IPS-NIHi7 (cell line): ENCODE measurements around the gene IFNA6.

ENCODE experiments used
- DNase-seq: peaks from one replicate; pipeline ENCODE4 v3.0.0; 2012; ENCODE audit warnings: mixed read lengths; ENCODE audit errors: extremely low spot score

The IFNA6 gene

DNA sequence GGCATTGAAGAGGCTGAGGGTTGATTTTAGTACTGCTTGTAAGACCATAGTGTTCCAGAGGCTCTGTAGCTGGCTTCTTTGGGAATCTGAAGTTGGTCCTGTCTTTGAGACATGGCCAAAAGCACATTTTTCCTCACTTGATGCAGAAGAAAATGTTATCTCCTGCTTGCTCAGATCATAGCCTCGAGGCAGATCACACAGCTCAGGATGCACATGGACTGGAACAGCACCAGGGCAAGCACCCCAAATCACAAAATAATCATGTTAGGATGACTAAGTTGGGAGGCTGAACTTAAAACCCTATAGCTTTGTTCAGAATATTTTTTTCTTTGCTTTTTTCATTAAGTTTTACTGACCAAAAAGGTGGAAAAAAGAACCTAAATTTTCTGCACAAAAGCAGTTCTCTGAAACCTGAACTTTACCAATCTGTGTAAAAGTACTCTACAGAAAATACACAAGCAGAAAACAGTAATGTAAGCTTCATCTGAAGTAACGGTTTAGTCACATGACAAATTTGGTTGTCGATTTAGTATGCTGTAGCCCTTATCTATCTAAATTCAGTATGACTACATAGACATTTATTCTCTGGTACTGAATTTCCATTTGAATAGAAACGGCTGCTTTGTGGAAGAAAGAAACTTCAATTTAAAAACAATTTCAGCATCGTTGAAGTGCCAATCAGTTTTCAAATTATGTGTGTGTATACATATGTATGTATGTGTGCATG is 18.8 kb downstream of the IFNA6 start:
- no peak for DNase-seq

DNA sequence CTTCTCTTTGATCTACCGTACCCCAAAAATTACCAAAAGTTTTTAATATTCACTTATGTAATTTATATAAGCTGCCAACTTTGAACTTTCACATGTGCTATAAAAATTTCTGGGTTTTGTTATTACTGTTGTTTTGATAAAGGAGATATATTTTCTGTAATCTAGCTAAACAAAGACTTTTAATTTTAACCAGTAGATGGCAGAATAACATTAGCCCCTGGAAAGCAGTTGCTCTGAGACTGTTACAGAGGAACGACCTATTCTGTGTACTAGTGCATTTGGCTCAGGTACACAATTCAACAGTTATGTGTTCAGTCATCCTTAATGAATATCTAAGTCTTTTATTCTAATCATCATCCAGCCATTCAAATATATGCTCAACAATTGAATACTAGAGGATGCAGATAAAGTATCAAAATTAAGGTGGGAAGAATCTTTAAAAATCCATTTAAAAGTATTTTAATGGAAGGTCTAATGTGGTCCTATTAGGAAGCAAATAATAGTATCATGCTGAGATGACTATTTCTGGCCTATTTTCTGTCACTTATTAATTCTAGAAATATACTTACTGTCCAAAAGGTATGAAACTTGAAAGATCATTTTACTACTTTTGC is 24.1 kb downstream of the IFNA6 start:
- peak; percentile 25 for DNase-seq

DNA sequence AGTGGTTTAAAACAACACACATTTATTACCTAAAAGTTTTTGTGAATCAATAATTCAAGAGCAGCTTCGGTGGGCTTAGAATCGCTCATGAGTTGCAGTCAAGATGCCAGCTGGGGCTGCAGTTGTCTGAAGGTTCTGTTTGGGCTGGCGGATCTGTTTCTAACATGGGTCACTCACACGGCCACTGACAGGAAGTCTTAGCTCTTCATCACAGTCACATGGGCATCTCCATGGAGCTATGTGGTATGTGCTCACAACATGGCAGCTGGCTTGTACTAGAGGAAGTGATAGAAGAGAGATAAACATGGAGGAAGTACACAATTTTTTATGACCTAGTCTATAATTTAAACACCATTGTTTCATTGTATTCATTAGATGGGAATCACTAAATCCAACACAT is 26.6 kb downstream of the IFNA6 start:
- no peak for DNase-seq

DNA sequence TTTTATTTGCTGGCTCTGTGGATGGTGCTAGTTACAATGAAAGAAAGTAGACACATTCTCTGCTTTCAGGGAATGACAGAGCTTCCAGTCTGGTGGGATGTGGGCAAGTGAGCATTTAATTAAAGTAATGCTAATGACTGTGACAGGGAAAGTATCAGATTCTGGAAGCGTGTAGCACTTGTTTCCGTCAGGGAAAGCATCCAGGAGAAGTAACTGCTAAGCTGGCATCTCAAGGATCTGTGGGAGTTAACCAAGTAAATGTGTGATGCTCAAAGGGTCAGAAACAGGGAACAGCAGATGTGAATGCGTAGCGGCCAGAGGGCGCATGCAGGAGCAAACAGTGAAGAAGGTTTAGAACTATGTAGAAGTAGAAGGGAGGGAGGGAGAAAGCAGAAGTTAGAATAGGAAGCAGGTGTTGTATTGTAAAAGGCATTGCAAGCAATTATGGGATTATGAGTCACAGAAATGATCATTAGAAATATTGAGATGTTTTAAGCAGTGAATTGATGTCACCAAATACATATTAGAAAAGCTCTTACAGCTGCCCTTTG is 27.7 kb downstream of the IFNA6 start:
- DNase-seq = no peak

DNA sequence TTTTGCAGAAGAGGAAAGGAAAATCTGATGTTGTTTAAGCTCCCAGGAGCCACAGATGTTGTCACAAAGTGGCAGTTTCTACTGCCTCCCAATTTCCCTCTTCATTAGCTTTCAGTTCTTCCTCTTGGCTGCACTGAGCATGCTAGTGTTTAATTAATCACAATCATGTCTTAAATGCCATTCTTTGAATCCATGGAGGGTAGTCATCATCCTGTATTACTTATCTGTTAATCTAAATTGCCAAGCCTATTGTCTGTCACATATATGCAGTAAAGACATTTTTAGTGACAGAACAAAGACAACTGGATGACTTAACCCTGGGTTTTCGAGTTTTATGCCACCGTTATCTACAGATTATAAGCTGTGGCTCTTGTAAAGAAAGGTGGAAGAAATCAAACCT is 30.2 kb downstream of the IFNA6 start:
- DNase-seq = no peak

DNA sequence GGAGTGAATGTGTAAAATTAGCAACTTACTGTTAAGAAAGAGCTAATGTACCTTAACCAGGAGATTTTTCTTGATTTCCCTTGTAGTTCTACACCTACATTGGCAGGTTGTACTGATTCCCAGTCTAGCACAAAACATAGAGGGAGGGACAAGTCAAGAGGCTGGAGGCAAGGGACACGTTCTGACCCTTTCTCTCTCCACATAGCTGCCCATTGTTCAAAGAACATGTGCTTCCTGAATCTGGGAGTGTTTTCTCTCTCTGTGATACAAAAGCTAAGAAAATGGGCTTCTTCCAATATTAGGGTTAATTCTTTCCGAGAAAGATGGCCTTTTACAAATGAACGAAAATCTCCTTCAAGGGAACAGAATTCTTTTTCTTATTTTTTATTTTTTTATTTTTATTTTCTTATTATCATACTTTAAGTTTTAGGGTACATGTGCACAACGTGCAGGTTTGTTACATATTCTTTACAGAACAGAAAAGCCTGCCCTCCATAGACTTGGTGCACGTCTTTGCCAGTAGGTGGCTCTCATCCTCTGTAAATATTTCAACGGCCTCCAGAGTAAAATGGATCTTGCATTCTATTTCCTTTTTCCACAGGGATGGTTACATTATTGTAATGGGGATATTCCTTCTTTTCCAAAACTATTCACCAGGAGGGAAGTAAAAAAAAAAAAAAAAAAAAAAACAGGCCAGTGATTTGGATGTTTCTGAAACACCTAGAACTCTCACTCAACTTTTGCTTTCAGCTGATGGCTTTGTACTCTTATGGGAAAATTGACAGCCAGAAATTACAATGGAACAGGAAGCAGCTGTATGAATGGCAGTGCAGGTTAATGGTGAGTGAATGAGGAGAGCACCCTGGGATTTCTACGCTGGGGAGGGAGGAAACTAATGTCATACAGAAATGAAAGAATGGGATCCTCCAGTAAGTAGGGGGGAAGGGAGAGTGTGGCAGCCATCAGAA is 32.4 kb downstream of the IFNA6 start:
- peak; percentile 36 for DNase-seq

DNA sequence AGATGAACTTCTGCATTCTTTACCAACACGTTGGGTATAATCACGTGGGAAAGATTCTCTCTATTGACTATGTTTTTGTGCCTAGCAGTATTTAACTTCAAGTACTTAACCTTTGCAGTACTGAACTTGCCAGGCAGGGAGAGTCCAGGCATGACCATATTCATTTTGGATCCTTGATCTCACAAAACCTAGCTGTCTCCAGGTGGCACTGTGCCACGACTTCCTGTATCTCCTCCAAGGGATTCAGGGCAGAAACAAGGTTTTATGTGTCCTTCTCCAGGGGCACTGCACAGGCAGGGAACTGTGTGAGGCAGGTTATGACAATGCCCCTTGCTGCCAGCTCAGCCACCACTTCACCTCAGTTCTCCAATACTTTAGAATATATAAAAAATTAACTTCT is 33.8 kb downstream of the IFNA6 start:
- no peak for DNase-seq

DNA sequence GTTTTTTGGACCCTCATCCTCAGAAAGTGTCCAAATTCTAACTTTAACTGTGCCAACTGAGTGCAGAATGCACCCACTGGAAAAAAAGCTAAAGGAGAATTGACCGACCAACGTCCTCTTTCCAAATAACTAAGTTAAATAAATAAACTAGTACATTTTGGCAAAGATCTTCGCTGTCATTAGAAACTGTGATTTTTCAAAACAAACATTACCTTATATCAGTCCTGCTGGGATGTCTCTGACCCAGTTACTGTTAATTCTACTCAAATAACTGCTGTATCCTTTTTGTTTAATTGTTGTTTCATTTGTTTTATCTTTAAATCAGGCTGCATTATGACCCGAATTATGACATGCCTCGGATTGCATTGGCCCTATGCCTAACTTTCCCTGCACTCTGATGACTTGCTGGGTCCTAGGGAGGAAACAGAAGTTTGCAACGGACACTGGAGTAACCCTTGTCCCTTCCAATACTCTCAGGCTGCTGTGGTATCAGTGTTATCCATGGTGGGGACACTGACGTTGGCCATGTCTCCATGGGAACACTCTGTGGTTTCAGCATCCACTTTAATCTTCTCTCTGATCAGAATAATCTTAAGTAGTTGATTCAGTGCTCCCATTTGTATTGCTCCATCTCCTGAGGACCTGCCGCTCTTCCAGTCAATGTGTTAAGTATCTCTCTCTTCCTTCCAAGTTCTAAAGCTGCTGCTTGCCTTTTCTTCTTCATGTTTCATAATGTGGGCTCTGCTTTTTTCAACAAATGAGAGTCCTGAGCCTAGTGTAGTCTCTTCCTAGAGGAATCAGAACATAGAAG is 34.5 kb downstream of the IFNA6 start:
- DNase-seq = no peak

DNA sequence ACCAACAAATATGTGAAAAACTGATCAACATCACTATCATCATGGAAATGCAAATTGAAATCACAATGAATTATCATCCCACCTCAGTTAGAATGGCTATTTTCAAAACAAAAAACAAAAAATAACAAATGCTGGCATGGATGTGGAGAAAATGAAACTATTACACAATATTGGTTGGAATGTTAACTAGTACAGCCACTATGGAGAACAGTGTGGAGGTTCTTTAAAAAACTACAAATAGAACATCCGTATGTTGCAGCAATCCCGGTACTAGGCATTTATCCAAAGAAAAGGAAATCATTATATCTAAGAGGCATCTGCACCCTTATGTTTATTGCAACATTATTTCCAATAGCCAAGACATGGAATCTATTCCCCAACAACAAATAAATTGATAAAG is 36.5 kb downstream of the IFNA6 start:
- DNase-seq = no peak

DNA sequence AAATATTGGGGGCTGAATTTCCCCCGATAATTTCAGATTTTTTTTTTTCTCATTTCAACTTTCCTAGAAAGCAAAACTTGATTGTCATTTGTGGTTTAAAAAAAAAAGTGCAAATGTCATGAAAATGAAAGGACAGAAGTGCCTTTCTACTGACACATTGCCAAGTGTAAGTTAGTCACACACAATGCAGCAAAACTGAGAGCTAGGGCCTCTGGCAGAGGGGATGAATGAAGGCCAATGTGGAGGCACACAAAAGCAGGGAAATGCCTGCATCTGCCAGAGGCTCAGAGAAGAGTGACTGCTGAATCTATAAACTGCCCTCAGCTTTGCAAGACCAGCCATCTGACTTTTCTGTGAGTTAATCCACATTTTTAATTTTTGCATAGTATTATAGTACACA is 38.8 kb downstream of the IFNA6 start:
- no peak for DNase-seq

DNA sequence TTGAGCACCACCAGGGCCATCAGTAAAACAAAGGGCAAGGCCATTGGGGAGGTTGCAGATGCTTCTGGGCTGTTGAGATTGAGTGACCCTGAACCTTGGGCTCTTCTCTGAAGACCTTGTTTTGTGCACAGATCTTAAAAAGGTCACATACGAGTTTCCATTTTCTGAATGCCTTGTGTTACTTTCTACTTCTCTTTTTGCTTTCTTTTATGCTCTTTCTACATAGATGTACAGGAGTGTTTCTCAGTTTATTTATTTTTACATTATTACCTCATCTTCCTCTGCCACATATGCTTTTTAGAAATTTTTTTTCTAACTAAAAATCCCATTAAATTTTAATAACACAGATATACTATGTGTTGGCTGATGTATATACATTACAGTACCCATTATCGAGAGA is 45.5 kb downstream of the IFNA6 start, which contains the start of gene IFNA5:
TSS of gene IFNA5 (minus strand) at position 101 of the 400 bp plus-strand sequence. CDS start at position 44, 57 bp downstream.
- DNase-seq = no peak
